HepG2 (cell line): ENCODE measurements around the gene ROMO1. TPM values are rescaled to one million over a fixed set of nuclear protein-coding genes. Genes with fewer than 3 reads are reported as not detected.

Experiments
- ATAC-seq: fragments of 200-7000 bp; cut with Tn5 transposase; 3 replicates; pipeline ENCODE4 v1.9.1; 2020; ENCODE audit warnings: mild to moderate bottlenecking, moderate library complexity
- BruUV-seq: library from RNA; stranded (reverse); fragments of 400-500 nt; replicated peaks from 2 replicates; lab custom pipeline; 2021; lab: Mats Ljungman, UMichigan
- CTCF ChIA-PET: fragments of 300-600 bp; formaldehyde crosslinking; extraction: SDS; loops from one replicate; lab custom pipeline; 2021; ENCODE audit warnings: low total read pairs, inconsistent platforms, low intra/inter-chr PET ratio; lab: Yijun Ruan, JAX
- POLR2A ChIA-PET: fragments of 350-600 bp; sonication (Branson Sonifier 250); formaldehyde crosslinking; loops from one replicate; lab custom pipeline; 2020; ENCODE audit warnings: antibody characterized with exemption, inconsistent platforms; lab: Yijun Ruan, JAX
- DNase-seq: peaks from one replicate; pipeline ENCODE4 v3.0.0-alpha.2; 2015; ENCODE audit warnings: low spot score
- FAIRE-seq: peaks from 3 replicates; lab custom pipeline; 2011; peaks lifted over from hg19 to GRCh38; lab: Jason Lieb, UNC
- H2AFZ ChIP-seq: one replicate; pipeline ENCODE4 v1.6.1; 2011; ENCODE audit warnings: low read length, inconsistent platforms
- H3K27ac ChIP-seq: fragments of 300-600 bp; 3 replicates; pipeline ENCODE4 v1.8.0; 2011; ENCODE audit warnings: mixed run types, mild to moderate bottlenecking, mixed read lengths, low read length, inconsistent platforms; ENCODE audit not compliant: insufficient read depth; ENCODE audit errors: extremely low read length
- H3K27me3 ChIP-seq, 2 experiments: fragments of 200-600 bp in 1 of 2; 2 replicates in 1 of 2; 3 replicates in 1 of 2; pipeline versions ENCODE4 v1.6.0 to v1.8.0; 2011; ENCODE audit warnings: low read length in 2 of 2, mild to moderate bottlenecking in 2 of 2, moderate library complexity in 2 of 2, inconsistent platforms in 1 of 2; ENCODE audit not compliant: insufficient read depth in 2 of 2, control insufficient read depth in 1 of 2
- H3K36me3 ChIP-seq, 2 experiments: fragments of 200-600 bp in 1 of 2; replicated peaks in 1 of 2; 2 replicates in 1 of 2; 3 replicates in 1 of 2; pipeline versions ENCODE4 v1.5.1 to v1.8.0; 2011; ENCODE audit warnings: low read length in 2 of 2, inconsistent platforms in 1 of 2; ENCODE audit not compliant: insufficient read depth in 2 of 2, control insufficient read depth in 1 of 2
- H3K4me1 ChIP-seq: 2 replicates; pipeline ENCODE4 v1.5.1; 2012; ENCODE audit warnings: low read length, inconsistent platforms; ENCODE audit not compliant: insufficient read depth
- H3K4me2 ChIP-seq: 2 replicates; pipeline ENCODE4 v1.6.0; 2011; ENCODE audit warnings: low read depth, low read length, inconsistent platforms
- H3K4me3 ChIP-seq, 3 experiments: fragments of 200-600 bp in 1 of 3; sonication (generic), shearing (Covaris generic) in 1 of 3; replicated peaks in 1 of 3; 2 replicates each; pipeline ENCODE4 v1.5.1; 2011 to 2016; ENCODE audit warnings: low read length in 3 of 3, inconsistent platforms in 2 of 3, low read depth in 2 of 3, mild to moderate bottlenecking in 2 of 3, control low read depth in 1 of 3, mixed read lengths in 1 of 3; ENCODE audit not compliant: insufficient read depth in 1 of 3
- H3K79me2 ChIP-seq: one replicate; pipeline ENCODE4 v1.6.1; 2011; ENCODE audit warnings: low read length, inconsistent platforms; ENCODE audit not compliant: insufficient read depth
- H3K9ac ChIP-seq: 2 replicates; pipeline ENCODE4 v1.6.0; 2011; ENCODE audit warnings: mild to moderate bottlenecking, low read depth, low read length, inconsistent platforms; ENCODE audit not compliant: insufficient read depth
- H3K9me3 ChIP-seq: 2 replicates; pipeline ENCODE4 v1.5.1; 2012; ENCODE audit warnings: mild to moderate bottlenecking, low read length
- H4K20me1 ChIP-seq: 2 replicates; pipeline ENCODE4 v1.6.0; 2011; ENCODE audit warnings: inconsistent platforms, mild to moderate bottlenecking, low read length, moderate library complexity; ENCODE audit not compliant: insufficient read depth
- ASH2L ChIP-seq: fragments of 300-600, 200-600 bp; sonication (generic); IDR thresholded peaks from 2 replicates; pipeline ENCODE4 v1.7.0; 2017; ENCODE audit warnings: low read depth, mild to moderate bottlenecking, moderate library complexity, mixed read lengths, low read length; ENCODE audit not compliant: insufficient read length
- CSRNP1 ChIP-seq: sonication (generic); formaldehyde crosslinking; IDR thresholded peaks from 2 replicates; pipeline ENCODE4 v1.8.1; 2023; ENCODE audit warnings: mild to moderate bottlenecking, missing genetic modification reagents
- HCFC1 ChIP-seq: fragments of 150-350 bp; IDR thresholded peaks from 2 replicates; pipeline ENCODE4 v1.6.1; 2014; ENCODE audit warnings: low read depth, low read length
- HINFP ChIP-seq: sonication (generic); formaldehyde crosslinking; IDR thresholded peaks from 2 replicates; pipeline ENCODE4 v1.4.0; 2020; ENCODE audit warnings: low read depth, mild to moderate bottlenecking, missing genetic modification reagents
- PBX3 ChIP-seq: sonication (generic); formaldehyde crosslinking; IDR thresholded peaks from 2 replicates; pipeline ENCODE4 v1.8.1; 2023; ENCODE audit warnings: missing genetic modification reagents, inconsistent platforms, borderline replicate concordance
- RORA ChIP-seq: sonication (generic); formaldehyde crosslinking; IDR thresholded peaks from 2 replicates; pipeline ENCODE4 v1.5.0; 2020; ENCODE audit warnings: mild to moderate bottlenecking, missing genetic modification reagents, moderate library complexity
- RXRB ChIP-seq: IDR thresholded peaks from 2 replicates; pipeline ENCODE4 v1.6.1; 2016; ENCODE audit warnings: borderline replicate concordance, missing genetic modification reagents, missing compliant biosample characterization
- SP140L ChIP-seq: sonication (generic); formaldehyde crosslinking; IDR thresholded peaks from 2 replicates; pipeline ENCODE4 v1.4.0; 2020; ENCODE audit warnings: missing genetic modification reagents, borderline replicate concordance
- TSC22D2 ChIP-seq: sonication (generic); formaldehyde crosslinking; IDR thresholded peaks from 2 replicates; pipeline ENCODE4 v1.5.1; 2020; ENCODE audit warnings: missing genetic modification reagents, mild to moderate bottlenecking, borderline replicate concordance
- ZBTB34 ChIP-seq: sonication (generic); formaldehyde crosslinking; IDR thresholded peaks from 2 replicates; pipeline ENCODE4 v1.8.0; 2022; ENCODE audit warnings: mild to moderate bottlenecking, missing genetic modification reagents
- ZFP90 ChIP-seq: sonication (generic); formaldehyde crosslinking; IDR thresholded peaks from 2 replicates; pipeline ENCODE4 v1.8.0; 2022; ENCODE audit warnings: missing genetic modification reagents, mild to moderate bottlenecking, inconsistent platforms, borderline replicate concordance
- ZNF207 ChIP-seq: fragments of 450-650 bp; IDR thresholded peaks from 2 replicates; pipeline ENCODE4 v1.6.1; 2016; ENCODE audit warnings: antibody characterized with exemption, borderline replicate concordance
- ZNF263 ChIP-seq: sonication (generic); formaldehyde crosslinking; IDR thresholded peaks from 2 replicates; pipeline ENCODE4 v1.4.0; 2020; ENCODE audit warnings: missing genetic modification reagents
- ZNF652 ChIP-seq: IDR thresholded peaks from 2 replicates; pipeline ENCODE4 v1.6.1; 2016; ENCODE audit warnings: low read depth, borderline replicate concordance
- ZNF777 ChIP-seq: sonication (generic); formaldehyde crosslinking; IDR thresholded peaks from 2 replicates; pipeline ENCODE4 v1.4.0; 2020; ENCODE audit warnings: missing genetic modification reagents
- WGBS: methylation state at CpG from one replicate; pipeline ENCODE4 v1.1.6; 2017; ENCODE audit warnings: low lambda C conversion rate; 5-methylcytosine and 5-hydroxymethylcytosine counted together
- in situ Hi-C: cut with HindIII; loops from 2 replicates; pipeline ENCODE4 v1.10.0; 2017; ENCODE audit warnings: low pct_unique_long_range_greater_than_20kb; ENCODE audit not compliant: extremely low pct_ligation_motif_present
- intact Hi-C: fragments of 100-400 bp; cut with micrococcal nuclease; formaldehyde crosslinking; loops from one replicate; pipeline ENCODE4 v1.10.0; 2022; ENCODE audit not compliant: unreplicated experiment
- polyA plus RNA-seq, 8 experiments: library from polyadenylated mRNA; depleted of rRNA in 3 of 8; stranded (reverse) in 7 of 8; unstranded in 1 of 8; fragments of >200 nt; fragmentation: Illumina TruSeq in 4 of 8; extraction: Trizol in 4 of 8; gene quantifications; 2 replicates each; pipeline versions ENCODE4 v1.2.1 to v1.2.3, GENCODE V29; 2011 to 2016; ENCODE audit warnings: low read depth in 4 of 8, missing spikeins in 1 of 8, mixed read lengths in 1 of 8; ENCODE audit not compliant: insufficient read depth in 1 of 8
- total RNA-seq, 5 experiments: library from RNA; depleted of rRNA; stranded (reverse); fragments of >200 nt; fragmentation: Illumina TruSeq; extraction: Trizol; gene quantifications; 2 replicates each; pipeline ENCODE4 v1.2.3, GENCODE V29; 2016; ENCODE audit warnings: low read depth in 1 of 5
- TF ChIP-seq, protein P1 (sequence below): sonication (generic); formaldehyde crosslinking; IDR thresholded peaks from 2 replicates; pipeline ENCODE4 v1.4.0; 2020; ENCODE audit warnings: missing genetic modification reagents

ROMO1 gene
- total and polyA plus RNA-seq, 2 of the 13 experiments (the other 11 are each of a cell fraction or from before 2014, with no cell fraction given): 636 to 755 TPM

DNA sequence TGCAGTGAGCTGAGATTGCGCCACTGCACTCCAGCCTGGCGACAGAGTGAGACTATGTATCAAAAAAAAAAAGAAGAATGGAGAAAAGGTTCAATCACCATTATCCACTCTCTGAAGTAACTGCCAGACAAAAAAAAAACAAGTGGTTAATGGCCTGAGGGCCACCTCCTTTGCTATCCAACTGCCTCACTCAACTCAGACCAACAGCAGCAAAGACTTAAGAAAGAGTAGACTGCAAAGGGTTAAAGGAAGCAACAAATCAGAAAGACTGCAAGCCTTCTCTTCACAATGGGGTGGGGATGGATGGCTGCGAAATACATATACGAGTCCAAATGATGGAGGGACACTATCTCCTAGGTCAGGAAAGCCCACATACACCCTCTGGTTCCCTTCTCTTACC lies 3.2 kb upstream of the ROMO1 start (continued):
- TF ChIP-seq ZNF652 (CRISPR knock-in tag): peak; percentile 69
- no peak for TF ChIP-seq RORA (CRISPR knock-in tag)

DNA sequence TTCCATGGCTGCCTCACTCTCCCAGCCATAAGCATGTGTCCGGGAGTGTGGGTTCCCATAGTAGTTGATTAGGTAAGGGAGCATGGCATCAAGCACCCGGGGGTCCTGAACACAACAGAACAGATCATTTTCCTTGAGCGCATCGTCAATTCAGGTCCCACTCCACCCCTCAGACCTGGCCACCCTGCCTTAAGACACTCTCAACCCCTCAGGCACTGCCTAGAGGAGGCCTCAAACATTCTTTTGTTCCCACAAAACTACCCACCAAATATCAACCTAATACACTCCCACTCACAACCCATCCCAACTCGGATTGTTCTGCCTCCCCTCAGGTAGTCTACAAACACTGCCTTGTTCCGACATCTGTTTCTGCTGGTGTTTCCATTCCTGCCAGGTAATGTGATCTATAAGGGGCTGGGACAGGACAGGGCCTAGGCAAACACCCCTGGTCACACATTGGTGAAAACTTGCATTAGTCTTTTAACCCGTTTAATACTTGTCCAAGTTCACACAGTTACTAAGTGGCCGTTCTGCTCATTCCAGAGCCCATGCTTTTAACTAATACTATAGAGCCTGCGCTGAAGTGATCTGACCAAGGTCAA lies 1.4 kb upstream of the ROMO1 start:
- BruUV-seq: no TSS peak
- H3K9me3 ChIP-seq: no peaks in the 10 kb centered on the region
- H3K4me1 ChIP-seq: peaks cover 54% of the 10 kb centered on the region
- H4K20me1 ChIP-seq: peaks cover 7% of the 10 kb centered on the region; the same call in 1 of the 2 replicates
- H3K4me3 ChIP-seq: peak overlapping the region; percentile 90 to 98 (median 96)
- intact Hi-C loops: loop anchor here (1.0 to 10.0 kb wide), 5 partner anchors 33 to 233 kb away; partner anchors contain the start of genes CPNE1, RBM12 and RBM39
- peak overlapping the region; percentile 82 for H3K4me2 ChIP-seq
- no peaks in the 10 kb centered on the region; a peak in 1 of 5 replicates for H3K27me3 ChIP-seq
- peak overlapping the region; percentile 74 for H2AFZ ChIP-seq
- ChIA-PET POLR2A (interaction anchor here (0.9 to 23.6 kb wide), 10 partner anchors 28 to 257 kb away, joined by 3 to 319 read pairs (median 8); partner anchors contain the start of genes CPNE1, ERGIC3, PHF20 and RBM12), CTCF (no interaction called here)
- WGBS: 17% methylated on average over 9 of the region's 9 CpGs
- peaks cover 38% of the 10 kb centered on the region for H3K79me2 ChIP-seq
- peak; percentile 26 for FAIRE-seq
- ATAC-seq: peak; percentile 15
- peak; percentile 58 for DNase-seq
- H3K9ac ChIP-seq: peak overlapping the region; percentile 97
- in situ Hi-C loops: no loop called here
- peak overlapping the region; percentile 88 for H3K27ac ChIP-seq
- peaks cover 5 to 18% of the 10 kb centered on the region in 2 experiments; a peak in 4 of 5 replicates for H3K36me3 ChIP-seq
- TF ChIP-seq HINFP (CRISPR knock-in tag) (no peak), TSC22D2 (CRISPR knock-in tag) (0 out of 2 replicates have a peak, but pooled peaks have one; percentile 42), PBX3 (CRISPR knock-in tag) (no peak), RXRB (no peak), SP140L (CRISPR knock-in tag) (0 out of 2 replicates have a peak, but pooled peaks have one; percentile 24), CSRNP1 (CRISPR knock-in tag) (no peak), ZNF263 (CRISPR knock-in tag) (no peak), ASH2L (no peak), ZBTB34 (CRISPR knock-in tag) (no peak), HCFC1 (0 out of 2 replicates have a peak, but pooled peaks have one; percentile 27), ZNF777 (CRISPR knock-in tag) (no peak), ZFP90 (CRISPR knock-in tag) (no peak), ZNF207 (no peak)
- TF ChIP-seq, protein P1, sequence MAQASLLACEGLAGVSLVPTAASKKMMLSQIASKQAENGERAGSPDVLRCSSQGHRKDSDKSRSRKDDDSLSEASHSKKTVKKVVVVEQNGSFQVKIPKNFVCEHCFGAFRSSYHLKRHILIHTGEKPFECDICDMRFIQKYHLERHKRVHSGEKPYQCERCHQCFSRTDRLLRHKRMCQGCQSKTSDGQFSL (CRISPR knock-in tag): no peak
